Ovary (tissue), 3 donors: ENCODE measurements around the gene SMYD2.

Experiments used
- CTCF ChIP-seq, 3 donors: fragments of 450-650 bp in 2 of 3; fragments of 200-600 bp in 1 of 3; IDR thresholded peaks; one replicate each; pipeline versions ENCODE4 v1.5.1 to v1.8.0; 2016 to 2022; ENCODE audit warnings: antibody characterized with exemption in 3 of 3, mild to moderate bottlenecking in 1 of 3
- POLR2A ChIP-seq: fragments of 450-650 bp; IDR thresholded peaks from one replicate; pipeline ENCODE4 v1.6.1; 2017; ENCODE audit warnings: antibody characterized with exemption, mild to moderate bottlenecking, moderate library complexity
- donor health status: DM: no; HTN: no; CAD: no.

GRCh38 chr1:214379236-214379970, 98.4 kb downstream of the SMYD2 start:
- TF ChIP-seq CTCF (IDR thresholded peaks at IDR 0.05): no peak
- TF ChIP-seq POLR2A: no peak
